Smooth muscle cell (in vitro differentiated cells): Measurements from ENCODE around the gene STRAP. TPM values are rescaled to one million over a fixed set of nuclear protein-coding genes. Genes with fewer than 3 reads are reported as not detected.

ENCODE experiments used
- DNase-seq: peaks from one replicate; lab custom pipeline; 2025; ENCODE audit not compliant: unreplicated experiment; lab: John Stamatoyannopoulos, UW
- H2AFZ ChIP-seq: fragments of 200-600 bp; sonication (generic); 2 replicates; pipeline ENCODE4 v1.6.0; 2016; ENCODE audit warnings: antibody characterized with exemption, low read depth, mild to moderate bottlenecking
- H3F3A ChIP-seq: fragments of 200-600 bp; sonication (generic); 2 replicates; pipeline ENCODE4 v1.6.0; 2017; ENCODE audit warnings: antibody characterized with exemption, low read depth
- H3K27ac ChIP-seq: fragments of 200-600 bp; sonication (generic); 2 replicates; pipeline ENCODE4 v1.5.1; 2016; ENCODE audit warnings: low read depth, mild to moderate bottlenecking
- H3K27me3 ChIP-seq: fragments of 200-600 bp; sonication (generic); 2 replicates; pipeline ENCODE4 v1.6.1; 2016; ENCODE audit warnings: low read depth, mild to moderate bottlenecking
- H3K36me3 ChIP-seq: fragments of 200-600 bp; sonication (generic); 2 replicates; pipeline ENCODE4 v1.5.1; 2016; ENCODE audit warnings: low read depth
- H3K4me1 ChIP-seq: fragments of 200-600 bp; sonication (generic); 2 replicates; pipeline ENCODE4 v1.5.1; 2016; ENCODE audit warnings: low read depth
- H3K4me2 ChIP-seq: fragments of 200-600 bp; sonication (generic); 2 replicates; pipeline ENCODE4 v1.6.0; 2016; ENCODE audit warnings: mild to moderate bottlenecking
- H3K4me3 ChIP-seq: fragments of 200-600 bp; sonication (generic); 2 replicates; pipeline ENCODE4 v1.5.1; 2016; ENCODE audit warnings: mild to moderate bottlenecking
- H3K79me2 ChIP-seq: fragments of 200-600 bp; sonication (generic); 2 replicates; pipeline ENCODE4 v1.6.0; 2016; ENCODE audit warnings: low read depth, mild to moderate bottlenecking
- H3K9ac ChIP-seq: fragments of 200-600 bp; sonication (generic); 2 replicates; pipeline ENCODE4 v1.6.0; 2016; ENCODE audit warnings: low read depth
- H3K9me3 ChIP-seq: fragments of 200-600 bp; sonication (generic); replicated peaks from 2 replicates; pipeline ENCODE4 v1.5.1; 2016; ENCODE audit warnings: low read depth
- H4K20me1 ChIP-seq: fragments of 200-600 bp; sonication (generic); 2 replicates; pipeline ENCODE4 v1.6.0; 2016; ENCODE audit warnings: low read depth
- CTCF ChIP-seq: fragments of 200-600 bp; sonication (generic); IDR thresholded peaks from 2 replicates; pipeline ENCODE4 v1.5.1; 2017; ENCODE audit warnings: borderline replicate concordance, mild to moderate bottlenecking, antibody characterized with exemption; ENCODE audit not compliant: insufficient read depth, poor library complexity, severe bottlenecking
- WGBS: methylation state at CpG from one replicate; pipeline ENCODE4 v1.1.7; 2016; ENCODE audit warnings: low lambda C conversion rate; 5-methylcytosine and 5-hydroxymethylcytosine counted together
- polyA plus RNA-seq: library from polyadenylated mRNA; unstranded; fragments of >200 nt; fragmentation: Nextera tagmentation; extraction: Ambion mirVana; gene quantifications from 2 replicates; pipeline ENCODE4 v1.2.1, GENCODE V29; 2016
- total RNA-seq: library from RNA; depleted of rRNA; stranded (reverse); fragments of >200 nt; gene quantifications from 2 replicates; pipeline ENCODE4 v1.2.3, GENCODE V29; 2014

Gene STRAP
- total and polyA plus RNA-seq, 2 experiments from 2014 or later = 172 to 225 TPM

- DNase-seq = no peak
- Histone ChIP-seq H3K4me1 (no peaks in the 10 kb centered on the region), H3K9me3 (no peaks in the 10 kb centered on the region), H3K4me2 (no peak overlapping the region), H4K20me1 (no peaks in the 10 kb centered on the region), H3K27ac (no peak overlapping the region), H3K4me3 (no peak overlapping the region), H3K36me3 (no peaks in the 10 kb centered on the region), H3K27me3 (no peaks in the 10 kb centered on the region), H2AFZ (no peak overlapping the region), H3F3A (no peaks in the 10 kb centered on the region), H3K79me2 (no peaks in the 10 kb centered on the region), H3K9ac (no peak overlapping the region)
- no peak for TF ChIP-seq CTCF
- 84% methylated on average over 2 of the region's 2 CpGs for WGBS
Measured at GRCh38 chr12:15839041-15839440, 43.1 kb upstream of the STRAP start.

- Histone ChIP-seq H3K27ac (no peak overlapping the region), H3K4me2 (no peak overlapping the region), H3K79me2 (no peaks in the 10 kb centered on the region), H3K27me3 (no peaks in the 10 kb centered on the region), H3K4me1 (no peaks in the 10 kb centered on the region), H2AFZ (no peak overlapping the region), H3F3A (no peaks in the 10 kb centered on the region), H4K20me1 (no peaks in the 10 kb centered on the region), H3K9ac (no peak overlapping the region), H3K4me3 (no peak overlapping the region), H3K36me3 (no peaks in the 10 kb centered on the region), H3K9me3 (no peaks in the 10 kb centered on the region)
- DNase-seq = no peak
- TF ChIP-seq CTCF = no peak
Measured at GRCh38 chr12:15839682-15840081, 42.5 kb upstream of the STRAP start.

GRCh38 chr12:15842108-15842507 is 40.1 kb upstream of the STRAP start:
- H3K9me3 ChIP-seq = no peaks in the 10 kb centered on the region
- no peaks in the 10 kb centered on the region for H3K79me2 ChIP-seq
- H4K20me1 ChIP-seq = no peaks in the 10 kb centered on the region
- peak overlapping the region; percentile 39 for H3K27ac ChIP-seq
- 64% methylated on average over 3 of the region's 3 CpGs for WGBS
- H3F3A ChIP-seq = no peaks in the 10 kb centered on the region
- DNase-seq = no peak
- no peak overlapping the region for H3K4me3 ChIP-seq
- H3K4me2 ChIP-seq = no peak overlapping the region
- TF ChIP-seq CTCF = no peak
- no peaks in the 10 kb centered on the region for H3K4me1 ChIP-seq
- H2AFZ ChIP-seq = peak overlapping the region; percentile 24
- no peaks in the 10 kb centered on the region for H3K36me3 ChIP-seq
- H3K27me3 ChIP-seq = no peaks in the 10 kb centered on the region
- H3K9ac ChIP-seq = no peak overlapping the region

- Histone ChIP-seq H3K4me1 (peaks cover 5% of the 10 kb centered on the region), H3K36me3 (no peaks in the 10 kb centered on the region), H2AFZ (peak overlapping the region; percentile 42), H3K9me3 (no peaks in the 10 kb centered on the region), H3K4me2 (no peak overlapping the region), H4K20me1 (no peaks in the 10 kb centered on the region), H3K79me2 (no peaks in the 10 kb centered on the region), H3K27me3 (no peaks in the 10 kb centered on the region), H3K4me3 (no peak overlapping the region), H3K9ac (no peak overlapping the region), H3F3A (no peaks in the 10 kb centered on the region), H3K27ac (no peak overlapping the region)
- no peak for DNase-seq
- 80% methylated on average over 2 of the region's 2 CpGs for WGBS
- no peak for TF ChIP-seq CTCF
Measured at GRCh38 chr12:15846887-15847286, 35.3 kb upstream of the STRAP start.
